ENCODE data around the gene TIMD4. TPM values are rescaled to one million over a fixed set of nuclear protein-coding genes. Genes with fewer than 3 reads are reported as not detected.

The TIMD4 gene
- total RNA-seq (2014; rRNA removed): not detected in 2 replicates
- Bru-seq, nascent RNA: percentile 7 among the genes with signal in this experiment
- BruChase-seq, experiment 1, labeled RNA remaining after a 6-hour chase: percentile 2 among the genes with signal in this experiment
- BruChase-seq, experiment 2, labeled RNA remaining after a 2-hour chase: percentile 6 among the genes with signal in this experiment
- long read RNA-seq: 0 reads

DNA sequence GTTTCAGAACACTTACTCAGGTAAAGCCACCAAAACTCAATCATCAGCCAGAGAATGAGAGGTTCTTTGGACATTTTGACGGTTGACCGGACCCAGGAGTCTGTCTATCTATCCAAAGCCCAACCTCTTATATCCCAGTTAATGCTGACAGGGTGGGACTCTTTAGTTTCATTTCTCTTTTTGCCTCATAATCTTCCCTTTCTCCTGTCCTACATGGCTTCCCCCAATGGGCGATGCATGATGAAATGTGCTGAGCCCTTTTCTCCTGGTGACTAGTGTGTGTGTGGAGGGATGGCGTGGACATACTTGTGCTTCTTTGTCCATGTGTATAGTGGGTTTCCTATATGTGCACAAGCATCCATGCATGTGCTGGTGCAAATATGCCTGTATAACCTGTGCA lies at the start of gene TIMD4:
Gene TIMD4 (minus strand): TSS at position 102 of the 400 bp plus-strand sequence. CDS start 28 bp downstream, at position 74.
- no peak within 1 kb of the TSS for H3K9ac ChIP-seq (ENCODE audit: low read length)
- no TSS peak for BruUV-seq (replicated peaks)
- TF ChIP-seq EZH2 (IDR thresholded peaks at IDR 0.05; ENCODE audit: low read length, unreplicated experiment) (no peak), EZH2phosphoT487 (IDR thresholded peaks at IDR 0.05; ENCODE audit: borderline replicate concordance, low read length) (no peak)
- TF ChIP-seq, protein P1, sequence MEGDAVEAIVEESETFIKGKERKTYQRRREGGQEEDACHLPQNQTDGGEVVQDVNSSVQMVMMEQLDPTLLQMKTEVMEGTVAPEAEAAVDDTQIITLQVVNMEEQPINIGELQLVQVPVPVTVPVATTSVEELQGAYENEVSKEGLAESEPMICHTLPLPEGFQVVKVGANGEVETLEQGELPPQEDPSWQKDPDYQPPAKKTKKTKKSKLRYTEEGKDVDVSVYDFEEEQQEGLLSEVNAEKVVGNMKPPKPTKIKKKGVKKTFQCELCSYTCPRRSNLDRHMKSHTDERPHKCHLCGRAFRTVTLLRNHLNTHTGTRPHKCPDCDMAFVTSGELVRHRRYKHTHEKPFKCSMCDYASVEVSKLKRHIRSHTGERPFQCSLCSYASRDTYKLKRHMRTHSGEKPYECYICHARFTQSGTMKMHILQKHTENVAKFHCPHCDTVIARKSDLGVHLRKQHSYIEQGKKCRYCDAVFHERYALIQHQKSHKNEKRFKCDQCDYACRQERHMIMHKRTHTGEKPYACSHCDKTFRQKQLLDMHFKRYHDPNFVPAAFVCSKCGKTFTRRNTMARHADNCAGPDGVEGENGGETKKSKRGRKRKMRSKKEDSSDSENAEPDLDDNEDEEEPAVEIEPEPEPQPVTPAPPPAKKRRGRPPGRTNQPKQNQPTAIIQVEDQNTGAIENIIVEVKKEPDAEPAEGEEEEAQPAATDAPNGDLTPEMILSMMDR (conservative IDR thresholded peaks at IDR 0.05; ENCODE audit: low read depth, low read length): no peak
- no peaks in the 10 kb centered on the region for H3K9me3 ChIP-seq (ENCODE audit: low read length)
- no peaks in the 10 kb centered on the region for H3K27me3 ChIP-seq (ENCODE audit: low read length)
- H3K4me2 ChIP-seq (ENCODE audit: low read length): no peak within 1 kb of the TSS
- H3K27ac ChIP-seq (ENCODE audit: low read length): no peak within 1 kb of the TSS
- intact Hi-C loops (cut with micrococcal nuclease): no loop called here
- POLR2A ChIA-PET (ENCODE audit: unreplicated experiment): no interaction called here
- no peaks in the 10 kb centered on the region for H3K9me2 ChIP-seq (replicated peaks; ENCODE audit: low read length)
- H3K79me2 ChIP-seq (ENCODE audit: low read length): no peaks in the 10 kb centered on the region
- CTCF ChIA-PET: no interaction called here
- no peaks in the 10 kb centered on the region for H3K36me3 ChIP-seq (ENCODE audit: low read depth, low read length)
- H4K20me1 ChIP-seq (ENCODE audit: low read length): no peaks in the 10 kb centered on the region
- H3F3A ChIP-seq (ENCODE audit: low read length, unreplicated experiment): no peaks in the 10 kb centered on the region
- no peak within 1 kb of the TSS for H3K4me3 ChIP-seq (ENCODE audit: low read length)
- no peak within 1 kb of the TSS for H2AFZ ChIP-seq (ENCODE audit: low read length)
- ATAC-seq (no peak), DNase-seq (no peak)
- no peaks in the 10 kb centered on the region for H3K4me1 ChIP-seq (ENCODE audit: insufficient read depth, low read length)

DNA sequence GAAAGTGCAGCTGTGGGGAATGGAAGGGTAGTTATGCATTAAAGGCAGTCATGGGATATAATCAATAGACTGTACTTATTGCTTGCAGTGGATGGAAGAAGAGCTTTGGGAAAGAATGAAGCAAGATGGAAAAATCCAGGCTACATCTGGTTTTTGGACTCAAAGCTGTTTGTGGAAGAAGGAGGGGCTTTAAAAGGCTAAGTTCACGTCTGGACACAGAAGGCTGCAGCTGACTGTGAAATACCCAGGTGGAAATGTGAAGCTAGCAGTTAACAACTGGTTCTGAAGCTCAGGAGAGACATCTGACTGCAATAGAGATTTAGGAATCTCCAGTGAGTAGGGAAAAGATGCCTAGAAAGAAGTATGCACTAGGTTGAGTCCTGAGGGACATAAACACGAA lies 43.2 kb upstream of the TIMD4 start:
- no peaks in the 10 kb centered on the region for H3F3A ChIP-seq (ENCODE audit: low read length, unreplicated experiment)
- BruUV-seq (replicated peaks): no TSS peak
- no peak for ATAC-seq
- no peak overlapping the region for H3K4me3 ChIP-seq (ENCODE audit: low read length)
- H3K9ac ChIP-seq (ENCODE audit: low read length): no peak overlapping the region
- no peak for DNase-seq
- H3K9me2 ChIP-seq (replicated peaks; ENCODE audit: low read length): no peaks in the 10 kb centered on the region
- H3K4me2 ChIP-seq (ENCODE audit: low read length): no peak overlapping the region
- no peak overlapping the region for H2AFZ ChIP-seq (ENCODE audit: low read length)
- TF ChIP-seq, protein P1 (conservative IDR thresholded peaks at IDR 0.05; ENCODE audit: low read depth, low read length): no peak
- TF ChIP-seq EZH2phosphoT487 (IDR thresholded peaks at IDR 0.05; ENCODE audit: borderline replicate concordance, low read length) (no peak), EZH2 (IDR thresholded peaks at IDR 0.05; ENCODE audit: low read length, unreplicated experiment) (no peak)
- ChIA-PET POLR2A (ENCODE audit: unreplicated experiment) (no interaction called here), CTCF (no interaction called here)
- H3K9me3 ChIP-seq (ENCODE audit: low read length): no peaks in the 10 kb centered on the region
- intact Hi-C loops (cut with micrococcal nuclease): no loop called here
- no peaks in the 10 kb centered on the region for H3K36me3 ChIP-seq (ENCODE audit: low read depth, low read length)
- 0 out of 2 replicates have a peak, but pooled peaks cover 5% of the 10 kb centered on the region for H3K27me3 ChIP-seq (ENCODE audit: low read length)
- H4K20me1 ChIP-seq (ENCODE audit: low read length): no peaks in the 10 kb centered on the region
- no peaks in the 10 kb centered on the region for H3K79me2 ChIP-seq (ENCODE audit: low read length)
- H3K4me1 ChIP-seq (ENCODE audit: insufficient read depth, low read length): no peaks in the 10 kb centered on the region
- H3K27ac ChIP-seq (ENCODE audit: low read length): no peak overlapping the region

DNA sequence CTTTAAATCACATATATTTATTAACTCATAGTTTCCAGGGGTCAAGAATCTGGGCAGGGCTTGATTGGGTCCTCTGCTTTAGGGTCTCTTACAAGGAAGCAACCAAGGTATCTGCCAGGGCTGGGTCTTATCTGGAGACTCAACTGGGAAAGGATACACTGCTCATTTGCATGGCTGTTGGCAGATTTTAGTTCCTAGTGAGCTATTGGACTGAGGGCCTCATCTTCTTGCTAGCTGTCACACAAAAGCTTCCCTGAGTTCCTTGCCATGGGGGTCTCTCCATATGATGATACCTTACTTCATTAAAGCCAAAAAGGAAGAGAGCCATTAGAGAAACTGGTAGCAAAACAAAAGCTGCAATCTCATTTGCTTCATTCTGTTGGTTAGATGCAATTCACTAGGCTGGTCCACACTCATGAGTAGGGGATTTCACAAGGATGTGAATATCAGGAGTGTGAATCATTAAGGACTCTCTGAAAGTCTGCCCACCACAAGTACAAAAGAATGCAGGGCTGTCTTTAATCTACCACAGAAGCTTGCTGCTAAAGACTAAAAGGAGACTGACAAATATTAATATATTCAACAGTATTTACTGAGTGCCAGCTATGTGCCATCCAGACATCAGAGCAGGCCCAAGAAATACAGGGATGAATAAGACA lies 42.0 kb upstream of the TIMD4 start:
- Histone ChIP-seq H3K4me1 (ENCODE audit: insufficient read depth, low read length) (no peaks in the 10 kb centered on the region), H3K27me3 (ENCODE audit: low read length) (0 out of 2 replicates have a peak, but pooled peaks cover 4% of the 10 kb centered on the region), H3F3A (ENCODE audit: low read length, unreplicated experiment) (no peaks in the 10 kb centered on the region), H3K9me2 (replicated peaks; ENCODE audit: low read length) (no peaks in the 10 kb centered on the region), H4K20me1 (ENCODE audit: low read length) (no peaks in the 10 kb centered on the region), H3K27ac (ENCODE audit: low read length) (no peak overlapping the region), H3K79me2 (ENCODE audit: low read length) (no peaks in the 10 kb centered on the region), H3K4me2 (ENCODE audit: low read length) (no peak overlapping the region), H3K4me3 (ENCODE audit: low read length) (no peak overlapping the region), H2AFZ (ENCODE audit: low read length) (no peak overlapping the region), H3K9me3 (ENCODE audit: low read length) (no peaks in the 10 kb centered on the region), H3K9ac (ENCODE audit: low read length) (no peak overlapping the region), H3K36me3 (ENCODE audit: low read depth, low read length) (no peaks in the 10 kb centered on the region)
- intact Hi-C loops (cut with micrococcal nuclease): no loop called here
- CTCF ChIA-PET: no interaction called here
- DNase-seq (no peak), ATAC-seq (no peak)
- TF ChIP-seq EZH2 (IDR thresholded peaks at IDR 0.05; ENCODE audit: low read length, unreplicated experiment) (no peak), EZH2phosphoT487 (IDR thresholded peaks at IDR 0.05; ENCODE audit: borderline replicate concordance, low read length) (no peak)
- TF ChIP-seq, protein P1 (conservative IDR thresholded peaks at IDR 0.05; ENCODE audit: low read depth, low read length): no peak
- POLR2A ChIA-PET (ENCODE audit: unreplicated experiment): no interaction called here
- BruUV-seq (replicated peaks): no TSS peak

All from PC-3 (cell line).